ENCODE results near the gene SYP.

- TF ChIP-seq POLR2A (IDR thresholded peaks at IDR 0.05) (no peak), CTCF (IDR thresholded peaks at IDR 0.05) (no peak)
Observed at GRCh38 chrX:49233176-49233575, 33.2 kb upstream of the SYP start, which contains the start of gene CACNA1F.

Data from breast epithelium (tissue), 3 donors.